Breast epithelium (tissue), 3 donors: ENCODE data around the gene TRMU.
"Not testable (repeated sequence)": the region's sequence is repeated elsewhere in the genome, so short reads cannot be mapped to it uniquely, and the experiment has no call there.

Experiments
- POLR2AphosphoS5 ChIP-seq, 3 donors: sonication (generic); formaldehyde crosslinking; IDR thresholded peaks; one replicate each; pipeline ENCODE4 v1.6.1; 2017; ENCODE audit warnings: antibody characterized with exemption in 3 of 3
- TF ChIP-seq, protein P1 (sequence below), 3 donors: fragments of 450-650 bp; IDR thresholded peaks; one replicate each; pipeline ENCODE4 v1.5.1; 2016 to 2017; ENCODE audit warnings: antibody characterized with exemption in 3 of 3, mild to moderate bottlenecking in 3 of 3, moderate library complexity in 3 of 3

- TF ChIP-seq, protein P1, sequence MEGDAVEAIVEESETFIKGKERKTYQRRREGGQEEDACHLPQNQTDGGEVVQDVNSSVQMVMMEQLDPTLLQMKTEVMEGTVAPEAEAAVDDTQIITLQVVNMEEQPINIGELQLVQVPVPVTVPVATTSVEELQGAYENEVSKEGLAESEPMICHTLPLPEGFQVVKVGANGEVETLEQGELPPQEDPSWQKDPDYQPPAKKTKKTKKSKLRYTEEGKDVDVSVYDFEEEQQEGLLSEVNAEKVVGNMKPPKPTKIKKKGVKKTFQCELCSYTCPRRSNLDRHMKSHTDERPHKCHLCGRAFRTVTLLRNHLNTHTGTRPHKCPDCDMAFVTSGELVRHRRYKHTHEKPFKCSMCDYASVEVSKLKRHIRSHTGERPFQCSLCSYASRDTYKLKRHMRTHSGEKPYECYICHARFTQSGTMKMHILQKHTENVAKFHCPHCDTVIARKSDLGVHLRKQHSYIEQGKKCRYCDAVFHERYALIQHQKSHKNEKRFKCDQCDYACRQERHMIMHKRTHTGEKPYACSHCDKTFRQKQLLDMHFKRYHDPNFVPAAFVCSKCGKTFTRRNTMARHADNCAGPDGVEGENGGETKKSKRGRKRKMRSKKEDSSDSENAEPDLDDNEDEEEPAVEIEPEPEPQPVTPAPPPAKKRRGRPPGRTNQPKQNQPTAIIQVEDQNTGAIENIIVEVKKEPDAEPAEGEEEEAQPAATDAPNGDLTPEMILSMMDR (IDR thresholded peaks at IDR 0.05), result not testable (repeated sequence)
- TF ChIP-seq POLR2AphosphoS5 (IDR thresholded peaks at IDR 0.05), result not testable (repeated sequence)
Measured at GRCh38 chr22:46397049-46397448, 61.5 kb downstream of the TRMU start.
